Measurements from ENCODE around the gene EFEMP2.

DNA sequence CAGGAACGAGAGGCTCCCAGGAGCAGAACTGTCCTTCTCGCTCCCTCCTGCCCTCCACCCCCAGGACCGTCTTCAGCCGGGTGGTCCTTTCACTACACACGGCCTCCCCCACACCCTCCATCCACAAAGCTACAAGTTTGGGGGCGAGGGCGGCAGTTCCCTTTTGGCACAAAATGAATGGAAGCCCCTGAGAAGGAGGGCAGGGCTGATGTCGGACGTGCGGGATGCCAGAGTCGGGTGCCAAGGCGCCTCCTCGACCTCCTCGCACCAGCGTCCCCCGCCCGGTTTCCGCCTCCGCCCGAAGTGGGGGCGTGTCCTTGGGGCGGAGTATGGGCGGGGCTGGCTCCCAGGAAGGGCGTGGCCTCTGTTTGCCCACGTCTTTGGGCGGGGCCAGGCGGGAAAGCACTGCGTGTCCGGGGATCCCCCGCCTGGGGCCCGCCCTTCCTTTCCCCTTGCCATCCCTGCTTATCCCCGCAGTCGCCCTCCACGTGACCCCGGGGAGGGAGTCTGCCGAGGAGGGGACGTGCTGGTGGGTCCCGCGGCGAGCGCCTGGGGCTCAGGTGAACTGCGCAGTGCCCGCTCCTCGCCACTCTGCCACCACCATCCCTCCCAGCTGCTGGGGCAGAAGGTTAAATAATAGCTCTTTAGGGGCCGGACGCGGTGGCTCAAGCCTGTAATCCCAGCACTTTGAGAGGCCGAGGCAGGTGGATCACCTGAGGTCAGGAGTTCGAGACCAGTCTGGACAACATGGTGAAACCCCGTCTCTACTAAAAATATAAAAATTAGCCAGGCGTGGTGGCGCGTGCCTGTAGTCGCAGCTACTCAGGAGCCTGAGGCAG lies 937 bp upstream of the EFEMP2 start:
- TF ChIP-seq, protein P1, sequence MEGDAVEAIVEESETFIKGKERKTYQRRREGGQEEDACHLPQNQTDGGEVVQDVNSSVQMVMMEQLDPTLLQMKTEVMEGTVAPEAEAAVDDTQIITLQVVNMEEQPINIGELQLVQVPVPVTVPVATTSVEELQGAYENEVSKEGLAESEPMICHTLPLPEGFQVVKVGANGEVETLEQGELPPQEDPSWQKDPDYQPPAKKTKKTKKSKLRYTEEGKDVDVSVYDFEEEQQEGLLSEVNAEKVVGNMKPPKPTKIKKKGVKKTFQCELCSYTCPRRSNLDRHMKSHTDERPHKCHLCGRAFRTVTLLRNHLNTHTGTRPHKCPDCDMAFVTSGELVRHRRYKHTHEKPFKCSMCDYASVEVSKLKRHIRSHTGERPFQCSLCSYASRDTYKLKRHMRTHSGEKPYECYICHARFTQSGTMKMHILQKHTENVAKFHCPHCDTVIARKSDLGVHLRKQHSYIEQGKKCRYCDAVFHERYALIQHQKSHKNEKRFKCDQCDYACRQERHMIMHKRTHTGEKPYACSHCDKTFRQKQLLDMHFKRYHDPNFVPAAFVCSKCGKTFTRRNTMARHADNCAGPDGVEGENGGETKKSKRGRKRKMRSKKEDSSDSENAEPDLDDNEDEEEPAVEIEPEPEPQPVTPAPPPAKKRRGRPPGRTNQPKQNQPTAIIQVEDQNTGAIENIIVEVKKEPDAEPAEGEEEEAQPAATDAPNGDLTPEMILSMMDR (conservative IDR thresholded peaks at IDR 0.05; ENCODE audit: low read depth, low read length) = no peak
- TF ChIP-seq EZH2 (IDR thresholded peaks at IDR 0.05; ENCODE audit: low read length, unreplicated experiment) = no peak
- TF ChIP-seq EZH2phosphoT487 (IDR thresholded peaks at IDR 0.05; ENCODE audit: borderline replicate concordance, low read length) = no peak

All from PC-3 (cell line).